ENCODE data around the gene OR52J3.
"Not testable (repeated sequence)": the region's sequence is repeated elsewhere in the genome, so short reads cannot be mapped to it uniquely, and the experiment has no call there.

The OR52J3 gene

GRCh38 chr11:5046226-5046625, at the start of gene OR52J3:
Gene OR52J3, plus strand, starts transcription at chr11:5046526. Its CDS starts 0 bp downstream, at chr11:5046526.
- no peak for DNase-seq

- no peak for DNase-seq
Measured at GRCh38 chr11:5004424-5005274, 41.7 kb upstream of the OR52J3 start.

- no peak for DNase-seq
Measured at GRCh38 chr11:5007561-5007960, 38.8 kb upstream of the OR52J3 start.

- DNase-seq, result no peak
Measured at GRCh38 chr11:5011254-5011653, 35.1 kb upstream of the OR52J3 start.

GRCh38 chr11:5013012-5013411, 33.3 kb upstream of the OR52J3 start:
- DNase-seq, result no peak

- DNase-seq, result no peak
Measured at GRCh38 chr11:5021996-5022395, 24.3 kb upstream of the OR52J3 start.

- DNase-seq, result no peak
Measured at GRCh38 chr11:5036669-5037068, 9.7 kb upstream of the OR52J3 start.

GRCh38 chr11:5037926-5038325, 8.4 kb upstream of the OR52J3 start:
- DNase-seq, result no peak

GRCh38 chr11:5038341-5038740, 8.0 kb upstream of the OR52J3 start:
- DNase-seq, result no peak

- DNase-seq, result no peak
Measured at GRCh38 chr11:5040876-5041275, 5.5 kb upstream of the OR52J3 start.

- no peak for DNase-seq
Measured at GRCh38 chr11:5042091-5042490, 4.2 kb upstream of the OR52J3 start.

GRCh38 chr11:5043380-5043779, 2.9 kb upstream of the OR52J3 start:
- DNase-seq, result no peak

- DNase-seq, result no peak
Measured at GRCh38 chr11:5046754-5047330, 516 bp downstream of the OR52J3 start.

GRCh38 chr11:5058679-5059078, 12.4 kb downstream of the OR52J3 start:
- not testable (repeated sequence) for DNase-seq

- DNase-seq, result no peak
Measured at GRCh38 chr11:5059391-5059790, 13.1 kb downstream of the OR52J3 start, which contains the start of gene OR52E2. Gene OR52E2, minus strand, starts transcription at chr11:5059627. Its CDS starts 0 bp downstream, at chr11:5059627.

- no peak for DNase-seq
Measured at GRCh38 chr11:5065027-5065426, 18.7 kb downstream of the OR52J3 start.

GRCh38 chr11:5069272-5069671, 22.9 kb downstream of the OR52J3 start, which contains the start of gene OR52E1:
Gene OR52E1, plus strand, starts transcription at chr11:5069572.
- DNase-seq, result no peak

GRCh38 chr11:5071799-5072198, 25.5 kb downstream of the OR52J3 start:
- DNase-seq, result no peak

GRCh38 chr11:5081405-5081804, 35.1 kb downstream of the OR52J3 start:
- no peak for DNase-seq

- DNase-seq, result no peak
Measured at GRCh38 chr11:5083602-5084001, 37.3 kb downstream of the OR52J3 start.

- no peak for DNase-seq
Measured at GRCh38 chr11:5088556-5088955, 42.2 kb downstream of the OR52J3 start.

- no peak for DNase-seq
Measured at GRCh38 chr11:5090668-5091067, 44.3 kb downstream of the OR52J3 start.

- no peak for DNase-seq
Measured at GRCh38 chr11:5092821-5093585, 46.7 kb downstream of the OR52J3 start.

- DNase-seq, result no peak
Measured at GRCh38 chr11:5096011-5096410, 49.7 kb downstream of the OR52J3 start.

Data from NCI-H1417 treated with DMSO at 0.1 percent for 48 hours (cell line).